Mammary epithelial cell (primary cell): ENCODE results near the gene BSN.

ENCODE experiments used
- CTCF ChIP-seq, 2 donors: IDR thresholded peaks in 1 of 2; conservative IDR thresholded peaks in 1 of 2; 2 replicates each; pipeline ENCODE4 v1.5.1; 2011 to 2012; ENCODE audit warnings: inconsistent platforms in 2 of 2, low read length in 2 of 2, mild to moderate bottlenecking in 2 of 2, control low read depth in 1 of 2, low read depth in 1 of 2; ENCODE audit not compliant: insufficient read depth in 1 of 2; ENCODE audit errors: extremely low read depth in 1 of 2
- EZH2 ChIP-seq: IDR thresholded peaks from 2 replicates; pipeline ENCODE4 v1.6.1; 2012; ENCODE audit warnings: low read length, inconsistent platforms, borderline replicate concordance

GRCh38 chr3:49650637-49651036 lies 96.4 kb downstream of the BSN start:
- TF ChIP-seq CTCF (conservative IDR thresholded peaks at IDR 0.05 in 1 of 2, IDR thresholded peaks at IDR 0.05 in 1 of 2; ENCODE audit: extremely low read depth in 1 of 2, insufficient read depth in 1 of 2, low read depth in 1 of 2, low read length in 2 of 2) (no peak), EZH2 (no peak)
